Neutrophil (primary cell): ENCODE data around the gene FMNL3.

ENCODE experiments used
- H3K27ac ChIP-seq: fragments of 200-600 bp; sonication (generic); 2 replicates; pipeline ENCODE4 v1.5.1; 2016; ENCODE audit warnings: mild to moderate bottlenecking, moderate library complexity
- H3K27me3 ChIP-seq: fragments of 200-600 bp; sonication (generic); 2 replicates; pipeline ENCODE4 v1.6.0; 2016; ENCODE audit warnings: mild to moderate bottlenecking
- H3K36me3 ChIP-seq: fragments of 200-600 bp; sonication (generic); 2 replicates; pipeline ENCODE4 v1.5.1; 2017
- H3K4me1 ChIP-seq, 2 experiments: fragments of 200-600 bp in 1 of 2; sonication (generic) in 1 of 2; 1 replicate in 1 of 2; 2 replicates in 1 of 2; pipeline versions ENCODE4 v1.5.1 to v1.6.1; 2013 to 2016; ENCODE audit warnings: low read depth in 1 of 2, low read length in 1 of 2, mild to moderate bottlenecking in 1 of 2, moderate library complexity in 1 of 2; ENCODE audit not compliant: control insufficient read depth in 1 of 2, insufficient read depth in 1 of 2
- H3K4me3 ChIP-seq, 2 experiments: fragments of 200-600 bp in 1 of 2; sonication (generic) in 1 of 2; 1 replicate in 1 of 2; 2 replicates in 1 of 2; pipeline ENCODE4 v1.5.1; 2013 to 2016; ENCODE audit warnings: low read depth in 1 of 2, low read length in 1 of 2, mild to moderate bottlenecking in 1 of 2, moderate library complexity in 1 of 2
- H3K9me3 ChIP-seq: fragments of 200-600 bp; sonication (generic); 2 replicates; pipeline ENCODE4 v1.5.1; 2016
- TF ChIP-seq, protein P1 (sequence below): fragments of 200-600 bp; sonication (generic); IDR thresholded peaks from 2 replicates; pipeline ENCODE4 v1.5.1; 2016; ENCODE audit warnings: antibody characterized with exemption

FMNL3 gene

DNA sequence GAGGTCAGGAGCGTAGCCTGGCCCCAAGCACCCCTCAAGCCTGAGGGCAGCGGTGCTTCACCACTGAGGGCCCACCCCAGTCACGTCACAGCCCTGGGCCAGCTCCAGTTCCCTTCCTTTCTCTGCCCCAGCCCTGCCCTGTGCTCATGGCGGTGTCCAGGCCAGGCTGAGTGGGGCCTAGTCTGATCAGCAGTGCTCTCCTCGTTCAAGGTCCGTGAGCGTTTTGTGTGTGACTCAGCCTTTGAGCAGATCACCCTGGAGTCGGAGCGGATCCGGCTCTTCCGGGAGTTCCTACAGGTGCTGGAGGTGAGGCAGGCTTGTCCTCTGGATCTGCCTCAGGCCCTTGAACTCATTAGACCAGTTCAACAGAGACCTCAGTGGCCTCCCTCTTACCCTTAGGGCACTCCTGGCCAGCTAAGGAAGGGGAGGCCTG, 64.8 kb downstream of the FMNL3 start:
- H3K9me3 ChIP-seq = no peaks in the 10 kb centered on the region
- peaks cover 4 to 6% of the 10 kb centered on the region in 2 experiments for H3K4me1 ChIP-seq
- H3K27me3 ChIP-seq = no peaks in the 10 kb centered on the region
- no peak overlapping the region for H3K4me3 ChIP-seq
- TF ChIP-seq, protein P1, sequence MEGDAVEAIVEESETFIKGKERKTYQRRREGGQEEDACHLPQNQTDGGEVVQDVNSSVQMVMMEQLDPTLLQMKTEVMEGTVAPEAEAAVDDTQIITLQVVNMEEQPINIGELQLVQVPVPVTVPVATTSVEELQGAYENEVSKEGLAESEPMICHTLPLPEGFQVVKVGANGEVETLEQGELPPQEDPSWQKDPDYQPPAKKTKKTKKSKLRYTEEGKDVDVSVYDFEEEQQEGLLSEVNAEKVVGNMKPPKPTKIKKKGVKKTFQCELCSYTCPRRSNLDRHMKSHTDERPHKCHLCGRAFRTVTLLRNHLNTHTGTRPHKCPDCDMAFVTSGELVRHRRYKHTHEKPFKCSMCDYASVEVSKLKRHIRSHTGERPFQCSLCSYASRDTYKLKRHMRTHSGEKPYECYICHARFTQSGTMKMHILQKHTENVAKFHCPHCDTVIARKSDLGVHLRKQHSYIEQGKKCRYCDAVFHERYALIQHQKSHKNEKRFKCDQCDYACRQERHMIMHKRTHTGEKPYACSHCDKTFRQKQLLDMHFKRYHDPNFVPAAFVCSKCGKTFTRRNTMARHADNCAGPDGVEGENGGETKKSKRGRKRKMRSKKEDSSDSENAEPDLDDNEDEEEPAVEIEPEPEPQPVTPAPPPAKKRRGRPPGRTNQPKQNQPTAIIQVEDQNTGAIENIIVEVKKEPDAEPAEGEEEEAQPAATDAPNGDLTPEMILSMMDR = no peak
- H3K27ac ChIP-seq = no peak overlapping the region
- peaks cover 16% of the 10 kb centered on the region for H3K36me3 ChIP-seq

DNA sequence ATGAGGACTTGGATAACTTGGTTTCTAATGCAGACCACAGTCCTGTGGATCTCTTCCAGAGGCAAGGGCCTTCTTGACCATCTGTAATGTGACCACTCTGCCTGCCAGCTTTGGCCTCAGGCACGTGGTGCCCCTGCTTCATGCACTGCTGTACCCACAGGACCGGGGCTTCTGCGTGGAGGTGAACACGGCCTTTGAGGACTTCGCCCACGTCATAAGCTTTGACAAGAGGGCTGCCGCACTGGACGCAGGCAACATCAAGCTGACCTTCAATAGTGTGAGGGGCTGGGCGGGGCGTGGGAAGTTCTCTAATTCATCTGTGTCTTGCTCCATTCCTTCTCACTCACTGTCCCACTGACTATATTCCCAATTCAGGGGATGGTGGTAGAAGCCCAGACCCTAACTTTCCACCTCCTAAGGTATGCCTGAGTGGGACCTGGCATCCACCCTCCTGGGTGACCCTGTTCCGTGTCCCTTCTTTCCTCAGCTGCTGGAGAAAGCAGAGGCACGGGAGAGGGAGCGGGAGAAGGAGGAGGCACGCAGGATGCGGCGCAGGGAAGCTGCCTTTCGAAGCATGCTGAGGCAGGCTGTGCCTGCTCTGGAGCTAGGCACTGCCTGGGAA, 65.3 kb downstream of the FMNL3 start:
- H3K9me3 ChIP-seq = no peaks in the 10 kb centered on the region
- H3K36me3 ChIP-seq = peaks cover 12% of the 10 kb centered on the region
- H3K27ac ChIP-seq = no peak overlapping the region

DNA sequence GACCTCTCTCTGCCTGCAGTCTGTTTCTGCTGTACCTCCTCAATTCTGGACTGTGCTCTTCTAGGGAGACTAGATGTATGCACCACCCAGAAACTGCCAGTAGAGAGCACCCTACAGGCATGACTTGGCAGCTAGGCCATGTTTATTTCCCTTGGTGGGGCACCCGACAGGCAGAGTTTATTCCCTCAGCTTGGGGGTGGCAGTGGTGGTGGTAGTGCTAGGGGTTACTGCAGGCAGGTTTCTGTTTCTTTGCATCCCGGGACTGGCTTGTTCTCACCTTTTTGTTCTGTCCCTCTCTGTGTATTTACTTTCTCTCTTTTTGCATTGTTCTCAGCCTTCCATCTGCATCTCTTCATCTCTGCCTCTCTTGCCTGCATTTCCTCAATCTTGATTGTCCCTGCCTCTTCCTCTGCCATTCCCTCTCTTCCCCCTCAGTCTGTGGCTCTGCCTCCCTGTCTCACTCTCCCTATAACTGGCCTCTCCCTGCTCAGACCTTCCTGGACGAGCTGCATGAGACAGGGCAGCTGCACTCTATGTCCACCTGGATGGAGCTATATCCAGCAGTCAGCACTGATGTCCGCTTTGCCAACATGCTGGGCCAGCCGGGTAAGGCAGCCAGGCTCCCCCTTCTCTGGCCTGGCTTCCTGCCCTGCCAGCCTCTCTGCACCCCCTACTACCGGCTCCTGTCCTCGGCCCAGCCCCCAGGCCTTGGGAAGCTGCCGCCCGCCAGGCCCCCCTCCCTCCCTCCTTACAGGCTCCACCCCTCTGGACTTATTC, 70.0 kb downstream of the FMNL3 start:
- H3K9me3 ChIP-seq = no peaks in the 10 kb centered on the region
- H3K36me3 ChIP-seq = no peaks in the 10 kb centered on the region
- H3K4me1 ChIP-seq = no peaks in the 10 kb centered on the region
- no peak overlapping the region for H3K4me3 ChIP-seq
- no peak overlapping the region for H3K27ac ChIP-seq
- TF ChIP-seq, protein P1 = no peak
- H3K27me3 ChIP-seq = no peaks in the 10 kb centered on the region

More for the DNA sequence above, 65.3 kb downstream of the FMNL3 start:
- no peaks in the 10 kb centered on the region for H3K27me3 ChIP-seq
- H3K4me1 ChIP-seq = peaks cover 4 to 6% of the 10 kb centered on the region in 2 experiments
- TF ChIP-seq, protein P1 = no peak
- no peak overlapping the region for H3K4me3 ChIP-seq

DNA sequence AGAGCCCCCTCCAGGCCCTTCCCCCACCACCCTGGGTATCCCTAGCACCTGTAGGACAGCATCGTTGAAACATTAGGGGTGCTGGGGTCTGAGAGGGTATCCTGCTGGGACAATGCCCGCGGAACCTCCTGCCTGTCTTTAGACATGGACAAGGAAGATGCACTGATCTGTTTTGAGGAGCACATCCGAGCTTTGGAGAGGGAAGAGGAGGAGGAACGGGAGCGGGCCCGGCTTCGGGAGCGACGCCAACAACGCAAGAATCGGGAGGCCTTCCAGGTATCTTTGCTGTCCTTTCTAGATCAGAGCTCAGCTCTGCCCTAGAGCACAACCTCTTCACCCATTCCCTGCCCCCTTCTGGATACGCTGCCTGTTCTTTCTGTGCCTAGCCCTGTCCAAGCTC, 70.6 kb downstream of the FMNL3 start:
- Histone ChIP-seq H3K36me3 (no peaks in the 10 kb centered on the region), H3K9me3 (no peaks in the 10 kb centered on the region), H3K4me1 (no peaks in the 10 kb centered on the region), H3K27me3 (no peaks in the 10 kb centered on the region), H3K4me3 (no peak overlapping the region), H3K27ac (no peak overlapping the region)
- TF ChIP-seq, protein P1 = no peak

DNA sequence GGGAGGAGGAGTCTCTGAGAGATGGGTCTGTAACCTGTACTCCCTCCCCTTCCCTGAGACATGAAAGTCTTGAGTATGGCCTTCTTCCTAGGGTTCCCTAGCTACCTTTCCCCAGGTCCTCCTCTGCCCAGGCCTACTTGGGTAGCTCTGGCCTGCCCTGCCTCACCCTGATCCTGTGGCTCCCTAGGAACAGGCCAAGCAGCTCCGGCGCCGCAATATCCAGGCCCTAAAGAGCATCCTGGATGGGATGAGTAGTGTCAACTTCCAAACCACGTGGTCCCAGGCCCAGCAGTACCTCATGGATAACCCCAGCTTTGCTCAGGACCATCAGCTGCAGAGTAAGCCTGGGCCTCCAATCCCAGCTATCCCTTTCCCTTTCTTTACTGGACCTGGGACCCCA, 71.5 kb downstream of the FMNL3 start:
- Histone ChIP-seq H3K27me3 (no peaks in the 10 kb centered on the region), H3K36me3 (no peaks in the 10 kb centered on the region), H3K9me3 (no peaks in the 10 kb centered on the region), H3K4me1 (no peaks in the 10 kb centered on the region), H3K27ac (no peak overlapping the region), H3K4me3 (no peak overlapping the region)
- TF ChIP-seq, protein P1 = no peak
